Midbrain (tissue), 1 donor: ENCODE measurements around the gene RFTN2.
"Not testable (repeated sequence)": the region's sequence is repeated elsewhere in the genome, so short reads cannot be mapped to it uniquely, and the experiment has no call there.

Source experiments
- DNase-seq: peaks from one replicate; lab custom pipeline; 2025; lab: John Stamatoyannopoulos, UW

The RFTN2 gene

GRCh38 chr2:197675246-197675645 lies at the start of gene RFTN2:
Gene RFTN2 (minus strand): TSS chr2:197675587. CDS start chr2:197675458, 129 bp downstream.
- peak; percentile 54 for DNase-seq

- DNase-seq: no peak
Observed at GRCh38 chr2:197717863-197718262, 42.5 kb upstream of the RFTN2 start.

GRCh38 chr2:197713271-197713670 lies 37.9 kb upstream of the RFTN2 start:
- DNase-seq: no peak

GRCh38 chr2:197711578-197711977 lies 36.2 kb upstream of the RFTN2 start:
- DNase-seq: no peak

GRCh38 chr2:197710424-197711042 lies 35.1 kb upstream of the RFTN2 start:
- no peak for DNase-seq

GRCh38 chr2:197709140-197709539 lies 33.8 kb upstream of the RFTN2 start:
- DNase-seq: not testable (repeated sequence)

GRCh38 chr2:197708331-197708730 lies 32.9 kb upstream of the RFTN2 start:
- DNase-seq: no peak

- DNase-seq: peak; percentile 30
Observed at GRCh38 chr2:197707316-197708213, 32.2 kb upstream of the RFTN2 start.

GRCh38 chr2:197706839-197707207 lies 31.4 kb upstream of the RFTN2 start:
- DNase-seq: no peak

- no peak for DNase-seq
Observed at GRCh38 chr2:197705912-197706838, 30.8 kb upstream of the RFTN2 start.

GRCh38 chr2:197705121-197705911 lies 29.9 kb upstream of the RFTN2 start, which contains the start of gene MARS2:
Gene MARS2 (plus strand): TSS chr2:197705369. CDS start chr2:197705406, 37 bp downstream.
- DNase-seq: peak; percentile 95

- DNase-seq: no peak
Observed at GRCh38 chr2:197704434-197705120, 29.2 kb upstream of the RFTN2 start.

- DNase-seq: no peak
Observed at GRCh38 chr2:197700960-197701359, 25.6 kb upstream of the RFTN2 start.

- not testable (repeated sequence) for DNase-seq
Observed at GRCh38 chr2:197699724-197700123, 24.3 kb upstream of the RFTN2 start.

GRCh38 chr2:197696571-197696970 lies 21.2 kb upstream of the RFTN2 start:
- DNase-seq: not testable (repeated sequence)

GRCh38 chr2:197695971-197696370 lies 20.6 kb upstream of the RFTN2 start:
- not testable (repeated sequence) for DNase-seq

GRCh38 chr2:197695206-197695605 lies 19.8 kb upstream of the RFTN2 start:
- DNase-seq: not testable (repeated sequence)

GRCh38 chr2:197677483-197677882 lies 2.1 kb upstream of the RFTN2 start:
- no peak for DNase-seq

- no peak for DNase-seq
Observed at GRCh38 chr2:197677056-197677455, 1.7 kb upstream of the RFTN2 start.

- peak; percentile 63 for DNase-seq
Observed at GRCh38 chr2:197675711-197676188, 363 bp upstream of the RFTN2 start.
